H1 (cell line): ENCODE results near the gene CNTN5. TPM values are rescaled to one million over a fixed set of nuclear protein-coding genes. Genes with fewer than 3 reads are reported as not detected.

Experiments used
- CTCF ChIA-PET: fragments of 300-600 bp; sonication (Branson Sonifier 250); formaldehyde crosslinking; loops from one replicate; lab custom pipeline; 2021; ENCODE audit not compliant: partially characterized antibody; lab: Charles Lee
- POLR2A ChIA-PET: fragments of 300-600 bp; sonication (Branson Sonifier 250); formaldehyde crosslinking; loops from one replicate; lab custom pipeline; 2021; ENCODE audit warnings: inconsistent platforms; ENCODE audit not compliant: partially characterized antibody; lab: Charles Lee
- DNase-seq, 2 experiments: peaks; one replicate each; pipeline versions ENCODE4 v3.0.0 to v3.0.0-alpha.2; 2010 to 2022; ENCODE audit warnings: low spot score in 2 of 2, low read depth in 1 of 2, mixed read lengths in 1 of 2
- FAIRE-seq: peaks from 2 replicates; lab custom pipeline; 2011; peaks lifted over from hg19 to GRCh38; lab: Jason Lieb, UNC
- H2AFZ ChIP-seq: 2 replicates; pipeline ENCODE4 v1.8.1; 2012; ENCODE audit warnings: low read length, inconsistent platforms
- H2AK5ac ChIP-seq: 2 replicates; pipeline ENCODE4 v1.6.1; 2013; ENCODE audit warnings: low read depth, low read length
- H2BK120ac ChIP-seq: replicated peaks from 2 replicates; pipeline ENCODE3; 2013; ENCODE audit warnings: low read depth, low read length, inconsistent platforms
- H2BK12ac ChIP-seq: 2 replicates; pipeline ENCODE4 v1.6.1; 2013; ENCODE audit warnings: low read depth, low read length
- H2BK15ac ChIP-seq: 2 replicates; pipeline ENCODE4 v1.6.1; 2013; ENCODE audit warnings: low read length
- H2BK20ac ChIP-seq: 2 replicates; pipeline ENCODE4 v1.6.1; 2013; ENCODE audit warnings: low read length
- H2BK5ac ChIP-seq: 2 replicates; pipeline ENCODE4 v1.6.1; 2013; ENCODE audit warnings: low read depth, low read length
- H3K14ac ChIP-seq: 2 replicates; pipeline ENCODE4 v1.6.1; 2013; ENCODE audit warnings: inconsistent platforms; ENCODE audit not compliant: insufficient read length
- H3K18ac ChIP-seq: 2 replicates; pipeline ENCODE4 v1.6.1; 2013; ENCODE audit warnings: low read length; ENCODE audit errors: extremely low read depth
- H3K23ac ChIP-seq: 2 replicates; pipeline ENCODE4 v1.6.1; 2013; ENCODE audit warnings: inconsistent platforms; ENCODE audit not compliant: insufficient read length
- H3K23me2 ChIP-seq: 2 replicates; pipeline ENCODE4 v1.6.1; 2013; ENCODE audit warnings: low read depth, low read length
- H3K27ac ChIP-seq: 2 replicates; pipeline ENCODE4 v1.6.1; 2011; ENCODE audit warnings: low read depth, low read length, inconsistent platforms
- H3K27me3 ChIP-seq, 4 experiments: replicated peaks in 1 of 4; 1 replicate in 1 of 4; 2 replicates in 3 of 4; pipeline versions ENCODE4 v1.6.1 to v1.8.1; 2011 to 2013; ENCODE audit warnings: low read length in 3 of 4, mild to moderate bottlenecking in 3 of 4, inconsistent platforms in 2 of 4, mixed read lengths in 2 of 4, moderate library complexity in 1 of 4; ENCODE audit not compliant: control insufficient read depth in 3 of 4, insufficient read depth in 3 of 4; ENCODE audit errors: extremely low read depth in 1 of 4
- H3K36me3 ChIP-seq, 4 experiments: 2 replicates each; pipeline versions ENCODE4 v1.6.1 to v1.8.1; 2011 to 2013; ENCODE audit warnings: mild to moderate bottlenecking in 4 of 4, low read length in 3 of 4, moderate library complexity in 2 of 4, control low read depth in 1 of 4, inconsistent platforms in 1 of 4; ENCODE audit not compliant: insufficient read depth in 4 of 4, control insufficient read depth in 2 of 4
- H3K4ac ChIP-seq: replicated peaks from 2 replicates; pipeline ENCODE3; 2013; ENCODE audit warnings: low read length, low read depth, mixed read lengths, inconsistent platforms; ENCODE audit not compliant: insufficient read length
- H3K4me1 ChIP-seq, 4 experiments: replicated peaks in 1 of 4; 1 replicate in 1 of 4; 2 replicates in 3 of 4; pipeline versions ENCODE4 v1.6.1 to v1.8.1; 2011 to 2013; ENCODE audit warnings: low read length in 3 of 4, inconsistent platforms in 2 of 4, mixed read lengths in 1 of 4; ENCODE audit not compliant: insufficient read depth in 4 of 4, control insufficient read depth in 3 of 4
- H3K4me2 ChIP-seq, 2 experiments: 2 replicates each; pipeline versions ENCODE4 v1.6.1 to v1.8.1; 2011 to 2013; ENCODE audit warnings: low read depth in 2 of 2, low read length in 2 of 2, control low read depth in 1 of 2, inconsistent platforms in 1 of 2, mild to moderate bottlenecking in 1 of 2; ENCODE audit not compliant: insufficient read depth in 1 of 2
- H3K4me3 ChIP-seq, 4 experiments: fragments of 200-600, 300-600 bp in 1 of 4; sonication (generic), shearing (Covaris generic), sonication (Bioruptor Twin) in 1 of 4; 2 replicates each; pipeline versions ENCODE4 v1.5.1 to v1.8.1; 2011 to 2016; ENCODE audit warnings: low read length in 4 of 4, low read depth in 3 of 4, control low read depth in 2 of 4, inconsistent platforms in 2 of 4, mild to moderate bottlenecking in 2 of 4, mixed read lengths in 1 of 4, moderate library complexity in 1 of 4; ENCODE audit not compliant: insufficient read depth in 2 of 4; ENCODE audit errors: extremely low read depth in 1 of 4
- H3K56ac ChIP-seq: replicated peaks from 2 replicates; pipeline ENCODE3; 2013; ENCODE audit warnings: low read depth, mild to moderate bottlenecking, mixed read lengths, low read length, inconsistent platforms; ENCODE audit not compliant: insufficient read length
- H3K79me1 ChIP-seq: 2 replicates; pipeline ENCODE4 v1.6.1; 2013; ENCODE audit warnings: low read depth, low read length, control low read depth
- H3K79me2 ChIP-seq, 2 experiments: 2 replicates each; pipeline versions ENCODE4 v1.6.1 to v1.8.1; 2012 to 2013; ENCODE audit warnings: low read length in 2 of 2, mild to moderate bottlenecking in 2 of 2, inconsistent platforms in 1 of 2; ENCODE audit not compliant: insufficient read depth in 2 of 2, control insufficient read depth in 1 of 2
- H3K9ac ChIP-seq, 4 experiments: replicated peaks in 1 of 4; 1 replicate in 1 of 4; 2 replicates in 3 of 4; pipeline versions ENCODE4 v1.6.1 to v1.8.1; 2011 to 2013; ENCODE audit warnings: low read depth in 3 of 4, low read length in 3 of 4, control low read depth in 2 of 4, mild to moderate bottlenecking in 2 of 4, moderate library complexity in 2 of 4, inconsistent platforms in 1 of 4; ENCODE audit errors: extremely low read depth in 1 of 4
- H3K9me3 ChIP-seq, 2 experiments: 2 replicates each; pipeline versions ENCODE4 v1.6.1 to v1.8.1; 2012 to 2013; ENCODE audit warnings: mild to moderate bottlenecking in 2 of 2, moderate library complexity in 2 of 2, control low read depth in 1 of 2, inconsistent platforms in 1 of 2, low read depth in 1 of 2, low read length in 1 of 2, mixed read lengths in 1 of 2; ENCODE audit not compliant: insufficient read depth in 2 of 2
- H4K20me1 ChIP-seq, 2 experiments: replicated peaks in 1 of 2; 2 replicates each; pipeline versions ENCODE3 to v1.8.1; 2011 to 2013; ENCODE audit warnings: inconsistent platforms in 2 of 2, low read length in 2 of 2, mild to moderate bottlenecking in 1 of 2; ENCODE audit not compliant: insufficient read depth in 2 of 2, control insufficient read depth in 1 of 2
- H4K5ac ChIP-seq: 2 replicates; pipeline ENCODE4 v1.6.1; 2013; ENCODE audit warnings: low read length, low read depth, mixed read lengths, inconsistent platforms; ENCODE audit not compliant: insufficient read length
- H4K8ac ChIP-seq: 2 replicates; pipeline ENCODE4 v1.8.0; 2013; ENCODE audit warnings: mild to moderate bottlenecking, moderate library complexity, low read length, inconsistent platforms; ENCODE audit not compliant: insufficient read depth; ENCODE audit errors: extremely low read depth
- H4K91ac ChIP-seq: replicated peaks from 2 replicates; pipeline ENCODE3; 2013; ENCODE audit warnings: low read length, mixed read lengths, inconsistent platforms; ENCODE audit not compliant: insufficient read length
- EP300 ChIP-seq, 2 experiments: IDR thresholded peaks; 1 replicate in 1 of 2; 2 replicates in 1 of 2; pipeline ENCODE4 v1.6.1; 2011 to 2012; ENCODE audit warnings: low read depth in 2 of 2, low read length in 2 of 2, mild to moderate bottlenecking in 2 of 2, borderline replicate concordance in 1 of 2, inconsistent platforms in 1 of 2, moderate library complexity in 1 of 2
- GABPA ChIP-seq: IDR thresholded peaks from 2 replicates; pipeline ENCODE4 v1.6.1; 2011; ENCODE audit warnings: mild to moderate bottlenecking, low read length, moderate library complexity, borderline replicate concordance; ENCODE audit not compliant: insufficient read depth
- KDM1A ChIP-seq: fragments of 200-600, 300-600 bp; sonication (generic); IDR thresholded peaks from 2 replicates; pipeline ENCODE4 v1.7.1; 2016; ENCODE audit warnings: mild to moderate bottlenecking, low read length, borderline replicate concordance
- SP4 ChIP-seq: IDR thresholded peaks from 2 replicates; pipeline ENCODE4 v1.6.1; 2012; ENCODE audit warnings: low read length, inconsistent platforms
- TAF1 ChIP-seq: IDR thresholded peaks from 2 replicates; pipeline ENCODE4 v1.6.1; 2011; ENCODE audit warnings: mild to moderate bottlenecking, low read depth, low read length
- WGBS, 2 experiments: shearing (Covaris generic) in 1 of 2; methylation state at CpG; one replicate each; pipeline versions ENCODE4 v1.1.6 to v1.1.7; 2013 to 2015; ENCODE audit warnings: low lambda C conversion rate in 2 of 2, mixed read lengths in 2 of 2, inconsistent platforms in 1 of 2, low coverage in 1 of 2, missing lambda C conversion rate in 1 of 2; ENCODE audit not compliant: insufficient replicate concordance in 2 of 2, insufficient coverage in 1 of 2, insufficient read length in 1 of 2; ENCODE audit errors: extremely low coverage in 1 of 2, missing lambda C conversion rate in 1 of 2; 5-methylcytosine and 5-hydroxymethylcytosine counted together
- polyA plus RNA-seq, 7 experiments: library from polyadenylated mRNA; depleted of rRNA in 3 of 7; stranded (reverse) in 5 of 7; unstranded in 2 of 7; fragments of >200 nt in 5 of 7; fragments of 200-250 nt in 2 of 7; gene quantifications; 1 replicate in 5 of 7; 2 replicates in 1 of 7; 4 replicates in 1 of 7; pipeline versions ENCODE4 v1.2.1 to v1.2.3, GENCODE V29; 2011 to 2013; ENCODE audit warnings: missing spikeins in 2 of 7, mixed read lengths in 2 of 7
- total RNA-seq: library from RNA; stranded (reverse); fragmentation: NEBNext Ultra II Directional; extraction: Animal tissue kit (Norgen Biotek cat#: 25700); gene quantifications from 2 replicates; pipeline ENCODE4 v1.2.1, GENCODE V29; 2021
- TF ChIP-seq, protein P1 (sequence below): IDR thresholded peaks from 2 replicates; pipeline ENCODE4 v1.6.1; 2012; ENCODE audit warnings: inconsistent platforms
- TF ChIP-seq, protein P2 (sequence below), 3 experiments: IDR thresholded peaks; 1 replicate in 2 of 3; 2 replicates in 1 of 3; pipeline versions ENCODE4 v1.5.1 to v1.6.1; 2011; ENCODE audit warnings: low read length in 3 of 3, mild to moderate bottlenecking in 3 of 3, inconsistent platforms in 2 of 3, low read depth in 1 of 3, moderate library complexity in 1 of 3; ENCODE audit not compliant: insufficient read depth in 1 of 3; ENCODE audit errors: control extremely low read depth in 1 of 3

Gene CNTN5
- total and polyA plus RNA-seq, 2 of the 8 experiments (the other 6 are each of a cell fraction or from before 2014, with no cell fraction given) = not detected

DNA sequence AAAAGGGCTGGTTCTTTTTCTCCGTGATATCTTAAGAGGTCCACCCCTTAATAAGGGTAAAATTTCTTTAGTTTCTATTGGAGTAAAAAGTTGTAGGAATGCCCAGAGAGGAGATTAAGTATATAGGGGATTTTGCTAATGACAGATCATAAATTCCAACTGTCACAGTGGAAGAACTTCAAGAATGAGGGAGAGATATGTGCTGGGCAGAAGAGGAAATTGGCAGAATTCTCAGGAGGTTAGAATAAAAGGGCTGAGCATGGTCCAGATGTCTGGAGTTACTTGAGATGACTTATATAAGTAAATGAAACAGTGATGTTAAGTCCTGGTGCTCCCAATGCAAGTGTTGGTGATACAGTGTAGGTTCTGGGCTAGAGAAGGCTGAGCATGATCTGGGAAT lies 1248.8 kb downstream of the CNTN5 start:
- Histone ChIP-seq H3K27me3 (no peaks in the 10 kb centered on the region), H4K20me1 (no peaks in the 10 kb centered on the region), H2BK12ac (no peak overlapping the region), H3K27ac (no peak overlapping the region), H3K4me2 (no peak overlapping the region), H3K23me2 (no peaks in the 10 kb centered on the region; the same call in 1 of the 2 replicates), H2BK20ac (no peak overlapping the region), H2BK120ac (no peak overlapping the region), H3K18ac (no peak overlapping the region), H2BK15ac (no peak overlapping the region), H3K4me1 (no peaks in the 10 kb centered on the region), H3K36me3 (no peaks in the 10 kb centered on the region)
- no peak for FAIRE-seq
- no peak for DNase-seq
- TF ChIP-seq KDM1A (no peak), GABPA (no peak), EP300 (IDR thresholded peaks at IDR 0.05; ENCODE audit: borderline replicate concordance in 1 of 2, low read depth in 2 of 2, low read length in 2 of 2) (no peak), SP4 (no peak), TAF1 (no peak)
- TF ChIP-seq, protein P1, sequence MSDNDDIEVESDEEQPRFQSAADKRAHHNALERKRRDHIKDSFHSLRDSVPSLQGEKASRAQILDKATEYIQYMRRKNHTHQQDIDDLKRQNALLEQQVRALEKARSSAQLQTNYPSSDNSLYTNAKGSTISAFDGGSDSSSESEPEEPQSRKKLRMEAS = no peak
- TF ChIP-seq, protein P2, sequence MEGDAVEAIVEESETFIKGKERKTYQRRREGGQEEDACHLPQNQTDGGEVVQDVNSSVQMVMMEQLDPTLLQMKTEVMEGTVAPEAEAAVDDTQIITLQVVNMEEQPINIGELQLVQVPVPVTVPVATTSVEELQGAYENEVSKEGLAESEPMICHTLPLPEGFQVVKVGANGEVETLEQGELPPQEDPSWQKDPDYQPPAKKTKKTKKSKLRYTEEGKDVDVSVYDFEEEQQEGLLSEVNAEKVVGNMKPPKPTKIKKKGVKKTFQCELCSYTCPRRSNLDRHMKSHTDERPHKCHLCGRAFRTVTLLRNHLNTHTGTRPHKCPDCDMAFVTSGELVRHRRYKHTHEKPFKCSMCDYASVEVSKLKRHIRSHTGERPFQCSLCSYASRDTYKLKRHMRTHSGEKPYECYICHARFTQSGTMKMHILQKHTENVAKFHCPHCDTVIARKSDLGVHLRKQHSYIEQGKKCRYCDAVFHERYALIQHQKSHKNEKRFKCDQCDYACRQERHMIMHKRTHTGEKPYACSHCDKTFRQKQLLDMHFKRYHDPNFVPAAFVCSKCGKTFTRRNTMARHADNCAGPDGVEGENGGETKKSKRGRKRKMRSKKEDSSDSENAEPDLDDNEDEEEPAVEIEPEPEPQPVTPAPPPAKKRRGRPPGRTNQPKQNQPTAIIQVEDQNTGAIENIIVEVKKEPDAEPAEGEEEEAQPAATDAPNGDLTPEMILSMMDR (IDR thresholded peaks at IDR 0.05; ENCODE audit: control extremely low read depth in 1 of 3, insufficient read depth in 1 of 3, low read depth in 1 of 3, low read length in 3 of 3) = no peak
- TF ChIP-seq, all 59 proteins: peak for 0
- Histone ChIP-seq H3K56ac (no peak overlapping the region), H3K79me1 (no peaks in the 10 kb centered on the region), H4K5ac (no peak overlapping the region), H4K91ac (no peak overlapping the region), H4K8ac (no peak overlapping the region), H3K9ac (no peak overlapping the region), H3K9me3 (no peaks in the 10 kb centered on the region), H3K79me2 (no peaks in the 10 kb centered on the region), H3K4me3 (no peak overlapping the region), H2BK5ac (no peak overlapping the region), H2AFZ (no peak overlapping the region), H3K23ac (no peak overlapping the region), H3K14ac (no peak overlapping the region), H2AK5ac (no peak overlapping the region), H3K4ac (no peak overlapping the region)
- POLR2A ChIA-PET = no interaction called here
- 80% methylated on average over 1 of the region's 1 CpG; no CpG with 5 or more reads in 1 of the 2 experiments for WGBS, 2 experiments
- CTCF ChIA-PET = no interaction called here
